GM12864 (cell line): ENCODE results near the gene EQTN.

ENCODE experiments used
- DNase-seq: peaks from one replicate; pipeline ENCODE4 v3.0.0-alpha.2; 2011; ENCODE audit warnings: low read depth
- H3K4me3 ChIP-seq: 2 replicates; pipeline ENCODE4 v1.5.1; 2011; ENCODE audit warnings: mild to moderate bottlenecking, low read depth, low read length, control low read depth
- TF ChIP-seq, protein P1 (sequence below): IDR thresholded peaks from 2 replicates; pipeline ENCODE4 v1.5.1; 2011; ENCODE audit warnings: low read depth, mild to moderate bottlenecking, moderate library complexity, low read length, control low read depth, inconsistent platforms; ENCODE audit errors: missing control alignments

The EQTN gene

DNA sequence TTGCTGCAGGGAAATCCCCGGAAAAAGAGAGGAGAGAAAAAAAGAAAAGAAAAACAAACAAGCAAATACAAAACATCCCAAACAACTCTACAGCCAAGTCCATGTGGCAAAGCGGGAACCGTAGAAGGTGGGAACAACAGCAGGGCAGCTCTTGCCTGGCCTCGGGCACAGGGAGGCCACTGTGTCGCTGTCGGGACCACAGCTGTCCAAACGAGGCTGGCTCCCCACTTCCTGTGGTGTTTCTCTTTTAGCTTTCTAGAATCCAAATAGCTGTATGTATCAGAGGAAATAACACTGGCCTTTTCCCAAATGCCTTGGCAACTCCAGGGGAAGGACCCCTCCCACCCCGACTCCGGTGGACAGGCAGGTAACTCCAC is 41.6 kb upstream of the EQTN start:
- TF ChIP-seq, protein P1, sequence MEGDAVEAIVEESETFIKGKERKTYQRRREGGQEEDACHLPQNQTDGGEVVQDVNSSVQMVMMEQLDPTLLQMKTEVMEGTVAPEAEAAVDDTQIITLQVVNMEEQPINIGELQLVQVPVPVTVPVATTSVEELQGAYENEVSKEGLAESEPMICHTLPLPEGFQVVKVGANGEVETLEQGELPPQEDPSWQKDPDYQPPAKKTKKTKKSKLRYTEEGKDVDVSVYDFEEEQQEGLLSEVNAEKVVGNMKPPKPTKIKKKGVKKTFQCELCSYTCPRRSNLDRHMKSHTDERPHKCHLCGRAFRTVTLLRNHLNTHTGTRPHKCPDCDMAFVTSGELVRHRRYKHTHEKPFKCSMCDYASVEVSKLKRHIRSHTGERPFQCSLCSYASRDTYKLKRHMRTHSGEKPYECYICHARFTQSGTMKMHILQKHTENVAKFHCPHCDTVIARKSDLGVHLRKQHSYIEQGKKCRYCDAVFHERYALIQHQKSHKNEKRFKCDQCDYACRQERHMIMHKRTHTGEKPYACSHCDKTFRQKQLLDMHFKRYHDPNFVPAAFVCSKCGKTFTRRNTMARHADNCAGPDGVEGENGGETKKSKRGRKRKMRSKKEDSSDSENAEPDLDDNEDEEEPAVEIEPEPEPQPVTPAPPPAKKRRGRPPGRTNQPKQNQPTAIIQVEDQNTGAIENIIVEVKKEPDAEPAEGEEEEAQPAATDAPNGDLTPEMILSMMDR: no peak
- H3K4me3 ChIP-seq: no peak overlapping the region
- no peak for DNase-seq

DNA sequence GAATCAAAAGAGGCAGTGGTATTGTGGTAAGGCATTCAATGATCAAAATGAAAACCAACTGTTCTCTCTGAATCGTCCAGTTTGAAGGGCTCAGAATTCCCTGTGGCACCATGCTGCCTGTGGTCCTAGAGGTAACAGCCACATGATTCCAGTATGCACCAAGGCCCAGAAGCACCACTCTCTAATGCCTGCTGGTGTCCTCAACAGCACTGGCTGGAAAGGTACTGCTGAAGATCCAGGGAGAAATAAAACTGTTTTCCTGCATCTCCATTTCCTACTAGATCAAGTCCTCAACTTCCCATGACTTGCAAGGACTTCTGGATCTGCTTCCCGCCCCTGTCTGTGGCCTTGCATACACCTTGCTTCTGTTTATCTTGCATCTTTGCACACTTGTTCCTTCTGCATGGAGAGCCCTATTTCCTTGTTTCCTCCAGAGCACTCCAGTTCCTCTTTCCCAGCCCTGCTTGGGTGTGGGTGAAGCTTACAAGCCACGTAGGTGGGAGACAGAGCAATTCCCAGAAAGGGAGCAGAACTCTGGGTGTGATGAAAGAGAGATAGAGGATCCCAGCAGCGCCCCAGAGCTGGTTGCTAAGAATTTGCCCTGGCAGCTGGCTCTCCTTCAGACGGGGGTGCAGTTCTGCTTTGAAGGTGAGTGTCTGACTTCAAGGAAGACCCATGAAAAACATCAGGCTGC is 41.0 kb upstream of the EQTN start:
- no peak for DNase-seq
- H3K4me3 ChIP-seq: no peak overlapping the region
- TF ChIP-seq, protein P1: no peak

DNA sequence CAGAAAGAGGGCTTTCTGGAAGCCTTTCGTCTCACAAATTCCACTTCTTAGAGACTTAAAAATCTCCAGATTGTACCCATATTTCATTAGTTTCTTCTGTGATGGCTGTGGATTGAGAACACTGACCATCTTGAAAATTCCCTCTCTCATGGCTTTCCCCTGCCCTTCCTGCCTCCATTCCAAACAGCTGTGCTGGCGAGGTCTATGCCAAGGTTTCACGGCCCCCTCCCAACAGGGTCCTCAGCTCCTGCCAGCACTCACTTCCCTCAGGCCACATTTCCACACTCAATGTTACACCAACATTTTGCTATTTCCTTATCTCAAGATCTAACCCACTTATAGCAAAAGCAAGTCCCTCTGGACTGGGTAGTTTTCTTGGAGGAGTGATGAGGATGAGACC is 40.3 kb upstream of the EQTN start:
- TF ChIP-seq, protein P1: no peak
- no peak for DNase-seq

DNA sequence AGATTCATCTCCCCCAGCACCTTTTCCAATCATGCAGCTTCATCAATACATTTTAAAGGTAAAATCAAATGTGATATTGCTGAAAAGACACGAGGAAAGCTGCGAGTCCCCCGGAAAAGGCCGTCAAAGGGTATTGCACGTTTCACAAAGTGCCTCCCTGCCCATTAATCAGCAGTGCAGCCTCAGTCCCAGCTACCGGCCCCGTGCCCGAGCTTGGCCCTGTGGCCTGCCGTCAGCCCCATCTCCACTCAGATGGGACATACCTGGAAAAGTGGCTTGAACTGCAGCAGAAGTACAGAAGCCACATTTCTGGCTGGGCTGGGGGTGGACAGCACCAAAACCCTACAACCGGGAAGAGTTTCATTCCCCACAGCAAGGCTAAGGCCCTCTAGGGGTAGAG is 39.9 kb upstream of the EQTN start:
- TF ChIP-seq, protein P1: no peak
- no peak for DNase-seq
- H3K4me3 ChIP-seq: no peak overlapping the region

More for the DNA sequence above, 40.3 kb upstream of the EQTN start:
- no peak overlapping the region for H3K4me3 ChIP-seq

DNA sequence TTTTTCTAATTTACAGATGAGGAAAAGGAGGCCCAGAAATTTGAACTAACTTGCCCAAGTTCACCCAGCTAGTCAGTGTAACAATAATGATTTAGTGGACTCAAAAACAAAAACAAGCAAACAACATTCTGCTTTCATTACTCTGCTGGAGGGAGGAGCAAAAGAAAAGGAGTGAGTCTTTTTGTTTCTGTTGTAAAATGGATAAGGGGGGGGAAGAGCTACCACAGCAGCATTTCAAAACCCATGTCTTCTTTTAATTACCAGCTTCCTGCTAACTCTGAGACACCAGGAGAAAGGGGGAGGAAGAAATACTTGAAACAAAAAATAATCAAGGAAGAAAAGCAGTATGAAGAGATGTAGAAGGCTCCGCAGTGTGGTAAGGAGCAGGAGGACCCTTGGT is 39.2 kb upstream of the EQTN start:
- H3K4me3 ChIP-seq: no peak overlapping the region
- TF ChIP-seq, protein P1: no peak
- no peak for DNase-seq

DNA sequence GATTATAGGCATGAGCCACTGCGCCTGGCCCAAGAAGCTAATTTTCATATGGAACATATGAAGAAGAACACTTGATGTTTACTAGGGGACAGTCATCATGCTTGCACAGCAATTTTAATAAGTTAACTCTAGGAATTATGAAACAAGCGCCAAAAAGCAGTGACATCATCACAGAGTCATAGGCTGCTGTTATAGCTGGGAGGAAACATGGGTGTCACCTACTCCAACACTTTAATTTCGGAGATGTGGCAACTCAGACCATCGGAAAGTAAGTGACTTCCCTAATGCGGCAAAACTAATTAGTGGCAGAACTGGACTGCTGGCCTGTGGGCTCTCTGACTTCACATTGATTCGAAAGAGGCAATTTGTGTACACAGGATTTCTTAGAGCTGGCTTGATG is 38.1 kb upstream of the EQTN start:
- DNase-seq: no peak
- H3K4me3 ChIP-seq: no peak overlapping the region
- TF ChIP-seq, protein P1: no peak
